Nephron progenitor cell (in vitro differentiated cells): ENCODE data around the gene UBXN1.
"Not testable (repeated sequence)": the region's sequence is repeated elsewhere in the genome, so short reads cannot be mapped to it uniquely, and the experiment has no call there.

Experiments
- DNase-seq: peaks from one replicate; pipeline ENCODE4 v3.0.0; 2021
- H3K27ac Mint-ChIP-seq: 2 replicates; pipeline ENCODE4 v1.8.0; 2021; ENCODE audit warnings: mild to moderate bottlenecking, moderate library complexity, mixed read lengths
- H3K27me3 Mint-ChIP-seq: 2 replicates; pipeline ENCODE4 v1.8.0; 2021; ENCODE audit warnings: mild to moderate bottlenecking, low read depth, mixed read lengths; ENCODE audit not compliant: poor library complexity
- H3K36me3 Mint-ChIP-seq: 2 replicates; pipeline ENCODE4 v1.8.0; 2021; ENCODE audit warnings: low read depth, mixed read lengths
- H3K4me1 Mint-ChIP-seq: 2 replicates; pipeline ENCODE4 v1.8.0; 2021; ENCODE audit warnings: mixed read lengths
- H3K4me3 Mint-ChIP-seq: 2 replicates; pipeline ENCODE4 v1.8.0; 2021; ENCODE audit warnings: mild to moderate bottlenecking, moderate library complexity, mixed read lengths
- H3K9me3 Mint-ChIP-seq: 2 replicates; pipeline ENCODE4 v1.8.0; 2021; ENCODE audit warnings: mild to moderate bottlenecking, moderate library complexity, mixed read lengths
- CTCF ChIP-seq: fragments of 200-600 bp; sonication (generic); IDR thresholded peaks from 2 replicates; pipeline ENCODE4 v1.5.0; 2021; ENCODE audit warnings: antibody characterized with exemption

The UBXN1 gene

DNA sequence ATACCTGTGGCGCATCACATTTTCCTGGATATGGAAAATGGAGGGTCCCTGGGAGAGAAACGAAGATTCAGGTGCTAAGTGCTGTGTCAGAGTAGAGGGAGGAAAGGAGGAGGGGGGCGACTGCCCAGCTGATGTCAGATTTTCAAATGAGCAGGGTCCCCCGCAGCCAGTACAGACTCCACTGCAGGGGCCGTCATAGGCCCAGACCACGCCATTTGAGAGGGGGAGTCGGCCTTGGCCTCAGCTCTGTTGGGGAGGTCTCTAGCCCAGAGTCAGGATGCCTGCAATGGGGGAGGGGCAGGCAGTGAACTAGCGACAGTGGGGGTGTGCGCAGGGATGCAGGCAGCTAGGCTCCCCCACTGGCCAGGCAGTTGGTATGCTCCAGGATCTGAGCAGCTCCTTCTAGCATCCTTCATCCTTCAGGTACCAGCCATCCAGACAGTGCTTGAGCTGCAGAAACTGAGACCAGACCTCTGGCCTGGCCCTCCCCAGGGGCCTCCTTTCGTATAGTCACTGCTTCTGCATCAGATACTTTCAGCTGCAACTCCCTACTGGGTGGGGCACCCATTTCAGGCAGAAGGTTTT, 28.5 kb upstream of the UBXN1 start, which contains the start of the genes BSCL2 and GNG3:
BSCL2 (minus strand) TSS at position 148 of the 585 bp plus-strand sequence. CDS start 229 bp downstream, outside the sequence.
GNG3 (plus strand) TSS at position 400 of the 585 bp plus-strand sequence. CDS start 620 bp downstream, outside the sequence.
- H3K27ac Mint-ChIP-seq = peak within 1 kb of the TSS; percentile 98
- peaks cover 26% of the 10 kb centered on the region for H3K36me3 Mint-ChIP-seq
- H3K9me3 Mint-ChIP-seq = no peaks in the 10 kb centered on the region
- peak; percentile 91 for DNase-seq
- H3K4me1 Mint-ChIP-seq = peaks cover 52% of the 10 kb centered on the region
- no peak for TF ChIP-seq CTCF
- H3K4me3 Mint-ChIP-seq = peak within 1 kb of the TSS; percentile 89
- H3K27me3 Mint-ChIP-seq = no peaks in the 10 kb centered on the region

GRCh38 chr11:62706850-62707247, 28.0 kb upstream of the UBXN1 start:
- no peak for DNase-seq
- Mint-ChIP-seq H3K36me3 (peaks cover 26% of the 10 kb centered on the region), H3K9me3 (no peaks in the 10 kb centered on the region), H3K4me3 (peak overlapping the region; percentile 89), H3K4me1 (peaks cover 48% of the 10 kb centered on the region), H3K27ac (peak overlapping the region; percentile 98), H3K27me3 (no peaks in the 10 kb centered on the region)
- TF ChIP-seq CTCF = no peak

DNA sequence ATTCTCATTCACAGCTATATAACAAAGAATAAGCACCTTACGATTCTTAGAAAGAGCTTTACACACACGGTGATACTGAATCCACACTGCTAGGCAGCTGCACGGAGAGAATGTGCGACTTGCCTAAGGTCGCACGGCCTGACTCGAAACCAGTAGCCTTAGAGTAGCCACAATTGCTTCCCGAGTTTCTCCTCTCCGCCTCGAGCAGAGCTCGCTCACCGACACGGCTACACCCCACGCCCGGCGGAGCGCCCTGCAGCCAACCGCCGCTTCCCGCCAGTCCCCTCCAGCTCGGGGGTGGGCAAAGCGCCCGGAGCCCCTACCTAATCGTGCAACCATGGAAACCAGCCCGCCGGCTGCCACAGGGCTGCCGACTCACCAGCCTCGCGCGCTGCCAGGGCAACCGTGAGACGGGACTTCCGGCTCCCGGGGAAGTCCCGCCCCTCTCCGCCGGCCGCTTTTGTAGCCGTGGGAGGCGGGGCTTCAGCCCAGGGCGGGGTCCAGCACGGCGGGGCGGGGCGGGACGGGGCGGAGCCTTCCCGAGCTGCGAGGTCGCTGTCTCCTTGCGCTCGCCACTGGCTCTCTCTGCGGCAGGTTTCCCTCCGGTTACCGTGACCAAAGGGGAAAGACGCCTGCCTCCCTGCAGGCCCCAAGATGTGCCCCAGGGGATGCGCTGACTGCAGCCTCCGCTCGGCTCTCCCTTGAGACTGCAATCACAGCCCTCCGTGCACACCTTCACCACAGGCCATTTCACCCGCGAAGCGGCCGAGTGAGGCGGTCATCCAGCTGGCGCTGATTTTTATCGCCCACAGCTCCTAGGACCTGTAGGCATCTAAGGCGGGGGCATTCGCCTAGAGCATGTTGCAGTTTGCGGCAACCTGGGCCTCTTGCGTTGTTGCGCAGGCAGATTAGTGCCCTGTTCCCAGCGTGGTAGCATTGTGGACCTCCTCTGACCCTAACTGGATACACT, 27.3 kb upstream of the UBXN1 start:
- Mint-ChIP-seq H3K9me3 (no peaks in the 10 kb centered on the region), H3K4me3 (peak overlapping the region; percentile 89), H3K4me1 (peaks cover 48% of the 10 kb centered on the region), H3K36me3 (peaks cover 28% of the 10 kb centered on the region), H3K27me3 (no peaks in the 10 kb centered on the region), H3K27ac (peak overlapping the region; percentile 98)
- peak; percentile 98 for DNase-seq
- no peak for TF ChIP-seq CTCF

DNA sequence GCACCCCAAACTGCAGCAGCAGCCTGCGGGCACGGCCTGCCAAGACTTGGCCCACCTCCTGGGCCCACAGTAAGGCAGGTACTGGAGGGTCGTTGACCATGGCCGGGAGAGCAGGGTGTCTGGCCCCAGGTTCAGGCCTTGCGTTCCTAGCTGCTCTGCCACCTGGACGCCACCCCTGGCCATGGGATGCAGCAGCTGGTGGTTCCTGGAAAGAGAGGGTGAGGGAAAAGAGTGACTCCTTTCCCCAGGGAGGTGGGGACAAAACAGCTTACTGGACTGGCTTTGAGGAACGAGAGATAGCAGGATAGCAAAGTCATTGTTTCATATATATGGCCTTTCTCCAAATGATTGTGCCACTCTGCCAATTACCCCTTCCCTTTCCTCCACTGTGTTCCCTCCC, 26.5 kb upstream of the UBXN1 start:
- H3K27ac Mint-ChIP-seq = peak overlapping the region; percentile 91
- no peak for DNase-seq
- peaks cover 48% of the 10 kb centered on the region for H3K4me1 Mint-ChIP-seq
- H3K4me3 Mint-ChIP-seq = peak overlapping the region; percentile 89
- peaks cover 25% of the 10 kb centered on the region for H3K36me3 Mint-ChIP-seq
- no peak for TF ChIP-seq CTCF
- H3K9me3 Mint-ChIP-seq = no peaks in the 10 kb centered on the region
- H3K27me3 Mint-ChIP-seq = no peaks in the 10 kb centered on the region

DNA sequence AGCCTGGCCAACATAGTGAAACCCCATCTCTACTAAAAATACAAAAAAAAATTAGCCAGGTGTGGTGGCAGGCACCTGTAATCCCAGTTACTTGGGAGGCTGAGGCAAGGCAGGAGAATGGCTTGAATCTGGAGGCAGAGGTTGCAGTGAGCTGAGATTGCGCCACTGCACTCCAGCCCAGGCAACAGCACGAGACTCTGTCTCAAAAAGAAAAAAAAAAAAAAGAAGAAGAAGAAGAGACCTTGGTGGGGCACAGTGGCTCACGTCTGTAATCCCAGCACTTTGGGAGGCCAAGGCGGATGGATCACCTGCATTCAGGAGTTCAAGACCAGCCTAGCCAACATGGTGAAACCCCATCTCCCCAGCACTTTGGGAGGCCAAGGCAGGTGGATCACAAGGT, 25.0 kb upstream of the UBXN1 start:
- H3K27ac Mint-ChIP-seq, H3K9me3 Mint-ChIP-seq, H3K27me3 Mint-ChIP-seq, DNase-seq, H3K4me3 Mint-ChIP-seq: not testable (repeated sequence)
- Mint-ChIP-seq H3K4me1 (peaks cover 34% of the 10 kb centered on the region), H3K36me3 (peaks cover 25% of the 10 kb centered on the region)

DNA sequence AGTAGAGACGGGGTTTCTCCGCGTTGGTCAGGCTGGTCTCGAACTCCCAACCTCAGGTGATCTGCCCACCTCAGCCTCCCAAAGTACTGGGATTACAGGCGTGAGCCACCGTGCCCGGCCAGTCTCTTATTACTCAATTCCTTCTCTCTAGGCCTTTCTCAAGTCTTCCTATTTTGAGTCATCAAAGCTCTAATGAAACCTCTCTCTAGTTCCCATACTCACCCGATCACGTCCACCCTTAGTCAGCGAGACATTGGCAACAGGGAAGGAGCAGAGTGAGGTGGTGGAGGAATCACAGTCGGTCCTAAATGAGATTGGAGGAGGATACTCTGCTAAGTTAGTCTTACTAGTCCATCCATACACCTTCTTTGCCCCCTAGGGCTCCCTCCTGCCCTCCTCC, 23.4 kb upstream of the UBXN1 start:
- no peak for TF ChIP-seq CTCF
- no peaks in the 10 kb centered on the region for H3K9me3 Mint-ChIP-seq
- H3K27ac Mint-ChIP-seq = peak overlapping the region; percentile 19

More for the DNA sequence above, 23.4 kb upstream of the UBXN1 start:
- H3K4me3 Mint-ChIP-seq = no peak overlapping the region
- peaks cover 32% of the 10 kb centered on the region for H3K36me3 Mint-ChIP-seq
- peaks cover 2% of the 10 kb centered on the region for H3K27me3 Mint-ChIP-seq
- peaks cover 19% of the 10 kb centered on the region for H3K4me1 Mint-ChIP-seq
- no peak for DNase-seq
